ENCODE measurements around the gene CCDC136.

Gene CCDC136

DNA sequence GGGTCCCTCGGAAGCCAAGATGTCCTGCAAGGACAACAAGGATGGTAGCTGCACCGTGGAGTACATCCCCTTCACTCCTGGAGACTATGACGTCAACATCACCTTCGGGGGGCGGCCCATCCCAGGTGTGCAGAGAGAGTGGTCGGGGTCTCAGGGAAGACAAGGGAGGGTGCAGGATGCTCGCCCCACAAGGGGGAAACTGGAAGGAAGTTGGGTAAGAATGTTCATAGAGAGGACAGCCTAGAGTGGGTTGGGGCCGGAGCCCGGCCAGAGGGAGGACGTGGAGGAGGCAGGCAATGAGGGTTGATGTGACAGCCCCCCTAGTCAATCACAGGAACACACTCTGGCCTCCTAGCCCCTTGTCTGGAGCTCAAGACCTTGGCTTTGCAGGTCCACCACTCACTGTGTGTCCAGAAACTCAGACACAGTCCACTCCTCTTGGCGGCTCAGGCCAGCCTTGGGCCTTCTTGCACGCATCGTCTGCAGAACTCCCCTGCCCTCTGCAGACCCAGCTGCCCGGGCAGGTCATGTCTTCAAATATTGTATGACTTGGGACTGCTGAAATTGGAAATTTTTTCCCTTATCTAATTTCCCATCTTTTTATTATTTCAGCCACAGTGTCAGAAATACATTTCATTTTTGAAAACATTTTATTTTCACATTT, 55.1 kb downstream of the CCDC136 start:
- DNase-seq = no peak

DNA sequence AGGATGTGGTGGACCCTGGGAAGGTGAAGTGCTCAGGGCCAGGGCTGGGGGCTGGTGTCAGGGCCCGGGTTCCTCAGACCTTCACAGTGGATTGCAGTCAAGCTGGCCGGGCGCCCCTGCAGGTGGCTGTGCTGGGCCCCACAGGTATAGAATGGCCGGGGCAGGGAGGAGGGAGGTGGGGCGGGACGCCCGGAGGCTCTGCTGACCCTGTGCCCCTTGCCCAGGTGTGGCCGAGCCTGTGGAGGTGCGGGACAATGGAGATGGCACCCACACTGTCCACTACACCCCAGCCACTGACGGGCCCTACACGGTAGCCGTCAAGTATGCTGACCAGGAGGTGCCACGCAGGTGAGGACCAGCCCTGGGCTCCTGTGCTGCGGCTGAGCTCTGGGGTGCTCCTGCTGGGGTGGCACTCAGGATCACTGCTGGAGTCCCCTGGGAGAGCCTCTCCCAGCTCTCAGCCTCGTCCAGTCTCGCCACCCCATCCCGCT, 56.0 kb downstream of the CCDC136 start:
- DNase-seq = no peak

DNA sequence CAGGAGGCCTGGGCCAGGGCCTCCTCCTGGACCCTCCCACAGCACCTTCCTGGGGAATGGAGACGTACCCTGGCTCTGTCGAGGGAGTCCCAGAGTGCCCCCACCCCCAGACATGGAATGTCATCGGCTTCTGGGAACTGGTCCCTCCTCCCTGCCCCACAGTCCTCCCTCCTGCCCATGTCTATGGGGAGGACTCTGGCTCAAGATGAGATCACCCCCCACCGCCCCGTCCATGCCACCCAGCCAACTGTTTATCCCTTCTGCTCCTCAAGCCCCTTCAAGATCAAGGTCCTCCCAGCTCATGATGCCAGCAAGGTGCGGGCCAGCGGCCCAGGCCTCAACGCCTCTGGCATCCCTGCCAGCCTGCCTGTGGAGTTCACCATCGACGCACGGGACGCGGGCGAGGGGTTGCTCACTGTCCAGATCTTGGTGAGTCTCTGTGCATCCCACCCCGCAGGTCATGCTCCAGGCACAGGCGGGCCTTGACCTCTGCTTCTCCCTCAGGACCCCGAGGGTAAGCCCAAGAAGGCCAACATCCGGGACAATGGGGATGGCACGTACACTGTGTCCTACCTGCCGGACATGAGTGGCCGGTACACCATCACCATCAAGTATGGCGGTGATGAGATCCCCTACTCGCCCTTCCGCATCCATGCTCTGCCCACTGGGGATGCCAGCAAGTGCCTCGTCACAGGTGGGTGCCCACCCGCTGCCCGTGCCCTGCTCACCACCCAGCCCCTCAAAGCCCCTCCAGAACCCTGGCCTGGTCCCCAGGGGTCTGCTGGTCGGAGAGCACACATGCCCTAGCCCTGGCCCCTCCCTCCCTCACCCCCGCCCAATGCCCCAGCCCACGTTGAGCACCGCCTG, 56.8 kb downstream of the CCDC136 start:
- DNase-seq = no peak

DNA sequence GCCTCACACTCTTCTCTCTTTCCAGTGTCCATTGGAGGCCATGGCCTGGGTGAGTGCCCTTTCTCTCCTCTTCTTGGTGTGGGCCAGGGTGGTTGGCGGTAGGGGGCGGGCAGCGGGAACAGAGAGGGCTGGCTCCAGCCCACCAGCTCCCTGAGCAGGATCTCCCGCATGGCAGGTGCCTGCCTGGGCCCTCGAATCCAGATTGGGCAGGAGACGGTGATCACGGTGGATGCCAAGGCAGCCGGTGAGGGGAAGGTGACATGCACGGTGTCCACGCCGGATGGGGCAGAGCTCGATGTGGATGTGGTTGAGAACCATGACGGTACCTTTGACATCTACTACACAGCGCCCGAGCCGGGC, 57.4 kb downstream of the CCDC136 start:
- DNase-seq = no peak

DNA sequence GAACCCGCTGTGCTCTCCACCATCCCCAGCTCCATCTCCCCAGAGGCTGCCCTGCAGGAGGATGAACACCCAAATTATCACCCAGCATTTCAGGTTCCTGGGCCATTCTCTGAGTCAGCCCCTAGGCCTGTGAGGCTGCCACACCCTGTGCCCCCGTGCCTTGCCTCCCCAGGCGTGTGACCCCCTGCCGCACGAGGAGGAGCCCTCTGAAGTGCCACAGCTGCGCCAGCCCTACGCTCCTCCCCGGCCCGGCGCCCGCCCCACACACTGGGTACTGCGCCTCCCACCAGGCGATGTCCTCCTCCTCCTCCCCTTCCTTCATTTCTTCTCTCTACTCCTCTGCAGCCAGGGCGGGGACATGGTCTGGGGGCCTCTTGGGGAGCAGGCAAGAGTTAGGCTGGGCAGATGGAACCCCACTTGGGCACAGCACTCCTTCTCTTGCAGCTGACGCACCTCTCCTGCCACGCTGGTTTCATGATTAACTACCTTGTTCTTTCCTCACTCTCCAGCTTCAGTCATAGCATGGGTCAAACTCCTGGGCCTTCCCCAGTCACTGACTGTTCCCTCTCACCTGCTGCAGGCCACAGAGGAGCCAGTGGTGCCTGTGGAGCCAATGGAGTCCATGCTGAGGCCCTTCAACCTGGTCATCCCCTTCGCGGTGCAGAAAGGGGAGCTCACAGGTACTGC, 58.2 kb downstream of the CCDC136 start:
- no peak for DNase-seq

DNA sequence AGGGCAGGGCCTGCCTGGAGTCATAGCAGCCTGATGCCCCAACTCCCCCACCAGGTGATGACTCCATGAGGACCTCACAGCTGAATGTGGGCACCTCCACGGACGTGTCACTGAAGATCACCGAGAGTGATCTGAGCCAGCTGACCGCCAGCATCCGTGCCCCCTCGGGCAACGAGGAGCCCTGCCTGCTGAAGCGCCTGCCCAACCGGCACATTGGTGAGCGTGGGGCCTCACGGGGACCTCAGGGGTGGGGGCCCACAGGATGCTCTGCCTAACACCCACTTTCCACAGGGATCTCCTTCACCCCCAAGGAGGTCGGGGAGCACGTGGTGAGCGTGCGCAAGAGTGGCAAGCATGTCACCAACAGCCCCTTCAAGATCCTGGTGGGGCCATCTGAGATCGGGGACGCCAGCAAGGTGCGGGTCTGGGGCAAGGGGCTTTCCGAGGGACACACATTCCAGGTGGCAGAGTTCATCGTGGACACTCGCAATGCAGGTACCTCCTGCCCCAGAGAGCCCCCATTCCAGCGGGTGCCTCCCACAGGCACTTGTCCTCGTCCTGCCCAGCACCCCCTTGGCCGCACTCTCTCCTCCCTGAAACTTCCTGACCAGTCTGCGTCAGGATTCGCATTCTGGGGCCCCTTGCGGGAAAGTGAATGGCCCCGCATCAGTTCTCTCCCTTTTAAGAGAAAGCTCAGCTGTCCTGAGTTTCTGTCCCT, 60.9 kb downstream of the CCDC136 start:
- DNase-seq = no peak

DNA sequence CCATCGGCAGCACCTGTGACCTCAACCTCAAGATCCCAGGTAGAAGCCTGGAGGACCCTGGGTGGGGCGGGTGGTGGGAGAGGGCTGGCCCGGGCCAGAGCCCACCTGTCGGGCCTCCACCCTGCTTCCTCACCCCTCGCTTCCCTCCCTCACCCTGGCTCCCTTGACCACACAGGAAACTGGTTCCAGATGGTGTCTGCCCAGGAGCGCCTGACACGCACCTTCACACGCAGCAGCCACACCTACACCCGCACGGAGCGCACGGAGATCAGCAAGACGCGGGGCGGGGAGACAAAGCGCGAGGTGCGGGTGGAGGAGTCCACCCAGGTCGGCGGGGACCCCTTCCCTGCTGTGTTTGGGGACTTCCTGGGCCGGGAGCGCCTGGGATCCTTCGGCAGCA, 62.0 kb downstream of the CCDC136 start:
- DNase-seq = no peak

DNA sequence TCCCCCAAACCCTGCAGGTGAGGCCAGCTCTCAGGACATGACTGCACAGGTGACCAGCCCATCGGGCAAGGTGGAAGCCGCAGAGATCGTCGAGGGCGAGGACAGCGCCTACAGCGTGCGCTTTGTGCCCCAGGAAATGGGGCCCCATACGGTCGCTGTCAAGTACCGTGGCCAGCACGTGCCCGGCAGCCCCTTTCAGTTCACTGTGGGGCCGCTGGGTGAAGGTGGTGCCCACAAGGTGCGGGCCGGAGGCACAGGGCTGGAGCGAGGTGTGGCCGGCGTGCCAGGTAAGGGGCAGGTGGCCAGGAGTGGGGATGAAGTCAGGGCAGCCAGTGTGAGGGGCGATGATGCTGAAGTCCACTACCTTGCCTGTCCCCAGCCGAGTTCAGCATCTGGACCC, 62.6 kb downstream of the CCDC136 start:
- DNase-seq = no peak

DNA sequence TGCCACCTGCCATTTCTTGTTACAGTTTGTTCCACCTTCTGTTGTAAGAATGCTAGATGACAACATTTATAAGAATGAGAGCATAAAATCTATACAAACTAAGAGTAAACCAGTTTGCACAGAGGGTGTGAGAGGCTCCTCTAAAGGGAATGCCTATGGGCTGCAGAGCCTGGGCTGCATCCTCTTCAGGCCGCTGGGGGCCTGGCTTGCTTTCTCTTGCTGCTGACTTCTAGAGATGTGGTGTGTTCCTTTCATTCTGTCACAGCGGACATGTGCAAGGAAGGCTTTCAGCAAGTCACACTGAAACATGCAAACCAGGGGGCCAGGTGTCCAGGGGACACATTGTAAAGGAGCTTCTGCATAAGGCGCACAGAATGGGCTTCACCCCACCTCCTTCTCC, 63.8 kb downstream of the CCDC136 start:
- no peak for DNase-seq

DNA sequence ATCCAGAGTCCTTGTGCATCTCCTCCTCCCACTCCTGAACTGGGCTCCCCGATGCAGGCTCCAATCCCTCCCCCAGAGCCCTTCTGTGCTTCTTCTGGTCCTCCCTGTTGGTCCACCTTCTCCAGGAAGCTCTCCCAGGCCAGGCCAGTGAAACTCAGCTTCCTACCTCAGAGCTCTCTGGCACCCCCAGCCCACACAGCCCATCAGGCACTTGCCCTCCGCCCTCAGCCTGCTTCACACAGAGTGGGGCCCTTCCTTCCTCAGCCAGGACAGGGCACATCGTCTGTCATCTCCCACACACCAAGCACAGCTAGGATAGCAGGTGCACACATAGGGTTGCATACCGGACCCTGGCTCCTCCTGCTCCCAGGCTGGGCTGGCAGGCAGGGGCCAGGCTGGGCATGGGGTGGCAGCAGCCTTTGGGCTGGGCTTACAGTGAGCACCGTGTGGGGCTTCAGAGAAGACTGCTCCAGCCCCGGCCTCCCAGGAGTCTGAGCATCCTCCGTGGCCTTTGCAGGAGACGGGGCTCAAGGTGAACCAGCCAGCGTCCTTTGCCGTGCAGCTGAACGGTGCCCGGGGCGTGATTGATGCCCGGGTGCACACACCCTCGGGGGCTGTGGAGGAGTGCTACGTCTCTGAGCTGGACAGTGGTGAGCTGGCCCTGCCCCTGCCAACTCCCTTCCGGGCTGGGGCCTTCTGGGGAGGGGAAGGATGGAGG, 64.4 kb downstream of the CCDC136 start:
- no peak for DNase-seq

DNA sequence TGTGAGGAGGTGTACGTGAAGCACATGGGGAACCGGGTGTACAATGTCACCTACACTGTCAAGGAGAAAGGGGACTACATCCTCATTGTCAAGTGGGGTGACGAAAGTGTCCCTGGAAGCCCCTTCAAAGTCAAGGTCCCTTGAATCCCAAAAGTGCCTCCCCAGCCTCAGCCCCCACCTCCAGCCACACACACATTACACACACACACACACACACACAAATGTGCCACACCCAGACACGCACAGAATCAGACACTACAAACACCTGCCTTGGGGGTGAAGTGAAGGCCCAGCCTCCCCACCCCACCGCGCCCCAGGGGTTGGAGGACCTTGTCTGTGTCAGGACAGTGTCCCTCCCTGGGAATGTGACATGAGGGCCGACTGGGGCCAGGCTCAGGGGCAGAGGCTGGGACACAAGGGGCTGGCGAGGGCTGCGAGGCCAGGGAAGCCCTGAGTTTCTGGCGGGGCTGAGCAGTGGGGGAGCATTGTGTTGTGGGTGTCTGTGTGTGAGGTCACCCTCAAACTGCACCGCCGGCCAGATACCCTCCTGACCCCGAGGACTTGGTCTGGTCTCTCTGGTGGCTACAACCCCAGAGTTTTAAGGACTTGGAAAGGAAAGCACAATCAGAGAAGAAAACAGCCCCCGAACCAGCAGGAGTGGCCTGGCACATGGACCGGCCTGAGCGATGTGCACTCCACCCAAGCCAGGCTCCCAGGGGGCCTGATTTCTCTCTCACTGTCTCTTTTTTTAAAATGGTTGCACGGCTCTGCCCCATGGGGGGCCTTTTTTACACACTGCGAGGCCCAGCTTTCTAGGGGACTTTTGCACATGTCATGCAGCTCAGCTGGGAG, 66.8 kb downstream of the CCDC136 start:
- DNase-seq = no peak

DNA sequence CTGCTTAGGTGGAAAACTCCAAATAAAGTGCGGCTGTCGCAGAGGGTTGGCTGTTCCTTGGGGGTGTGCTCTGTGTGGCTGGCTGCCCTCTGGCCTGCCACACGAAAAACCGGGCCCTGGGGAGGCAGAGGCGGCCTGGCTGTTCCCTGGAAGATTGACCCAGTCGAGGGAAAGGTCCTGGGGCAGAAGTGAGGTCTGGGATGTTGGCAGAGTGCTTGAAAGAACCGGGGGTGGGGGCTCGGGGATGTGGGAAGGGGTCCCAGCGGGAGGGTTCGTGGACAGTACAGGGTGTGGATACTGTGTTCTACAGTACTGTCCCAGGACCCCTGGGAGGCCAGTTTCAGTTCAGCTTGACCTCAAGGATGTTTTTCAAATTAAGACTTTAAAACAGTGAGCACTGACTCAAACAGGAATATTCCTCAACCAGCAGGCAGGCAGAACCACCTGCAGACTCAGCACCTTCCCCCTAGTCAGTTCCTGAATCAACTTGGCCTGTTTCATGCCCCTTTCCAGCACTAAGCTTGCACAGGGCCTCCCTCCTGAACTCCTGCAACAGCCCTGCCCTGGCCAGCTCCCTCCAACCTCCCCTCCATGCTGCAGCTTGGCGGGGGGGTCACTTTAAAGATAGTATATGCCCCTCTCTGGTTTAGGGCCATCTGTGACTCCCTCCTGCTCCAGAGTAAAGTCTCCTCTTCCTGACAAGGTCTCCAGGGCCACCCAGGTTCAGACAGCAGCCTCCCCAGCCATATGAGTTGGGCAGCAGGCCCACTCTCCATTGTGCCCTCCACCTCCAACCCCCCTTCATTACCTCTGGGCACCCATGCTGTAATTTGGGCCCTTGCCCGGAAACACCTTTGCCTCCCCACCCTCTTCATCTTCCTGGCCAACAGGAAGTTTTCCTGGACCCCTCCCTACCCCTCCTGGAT, 67.7 kb downstream of the CCDC136 start:
- DNase-seq = no peak

DNA sequence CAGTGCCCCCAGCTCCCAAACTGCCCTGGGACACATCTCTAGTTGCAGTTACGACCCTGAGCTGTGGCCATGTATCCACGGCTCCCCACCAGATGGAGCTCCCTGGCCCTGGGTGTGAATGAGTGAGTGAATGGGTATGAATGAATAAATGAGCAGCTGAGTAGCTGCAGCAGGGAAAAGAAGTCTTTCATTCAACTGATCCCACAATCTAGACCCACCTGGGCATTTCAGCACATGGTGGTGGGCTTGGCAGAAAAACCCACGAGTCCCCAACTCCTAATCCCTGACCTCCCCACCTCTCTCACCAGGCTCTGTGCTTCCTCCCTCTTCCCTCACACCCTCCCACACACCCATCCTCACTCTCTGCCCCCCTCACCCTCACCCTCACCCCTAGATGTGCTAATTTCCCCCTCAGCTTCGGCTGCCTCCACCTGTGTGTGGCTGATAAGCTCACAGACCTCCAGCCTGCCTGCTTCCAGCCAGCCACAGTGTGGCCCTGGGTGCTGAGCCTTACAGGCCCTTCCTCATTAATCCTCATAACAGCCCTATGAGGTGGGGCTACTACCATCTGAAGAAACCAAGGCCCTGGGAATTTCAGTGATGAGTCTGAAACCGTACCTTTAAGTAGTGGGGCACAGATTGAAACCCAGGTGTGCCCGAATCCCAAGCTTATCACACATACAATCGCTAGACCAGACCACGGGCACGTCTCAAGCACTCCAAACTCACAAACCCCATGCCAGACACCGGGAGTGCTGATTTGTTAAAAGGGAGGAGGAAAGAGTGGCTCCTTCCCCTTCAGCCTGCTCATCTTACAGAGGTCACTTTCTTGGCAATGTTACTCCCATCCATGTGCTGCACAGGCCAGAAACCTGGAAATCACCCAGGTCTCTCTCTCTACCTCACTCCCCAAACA, 68.6 kb downstream of the CCDC136 start:
- no peak for DNase-seq

DNA sequence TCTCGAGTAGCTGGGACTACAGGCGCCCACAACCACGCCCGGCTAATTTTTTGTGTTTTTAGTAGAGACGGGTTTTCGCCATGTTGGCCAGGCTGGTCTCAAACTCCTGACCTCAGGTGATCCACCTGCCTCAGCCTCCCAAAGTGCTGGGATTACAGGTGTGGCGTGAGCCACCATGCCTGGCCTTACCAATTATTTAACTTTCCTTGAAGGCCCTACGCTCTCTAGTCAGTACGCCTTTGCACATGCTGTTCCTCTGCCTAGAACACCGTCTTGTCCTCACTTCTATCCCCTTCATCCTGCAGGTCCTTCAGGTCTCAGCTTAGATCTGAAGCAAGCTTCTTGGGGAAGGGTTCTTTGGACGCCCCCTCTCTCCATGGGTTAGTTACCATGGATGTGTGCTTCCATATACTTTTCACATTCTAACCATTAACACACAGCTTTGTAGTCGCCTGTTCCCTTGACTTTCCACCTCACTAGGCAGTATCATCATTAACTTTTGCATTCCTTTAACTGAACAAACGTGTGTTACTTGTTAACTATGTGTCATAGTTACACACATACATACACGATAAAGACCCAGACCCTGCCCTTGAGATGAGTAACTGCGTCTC, 70.3 kb downstream of the CCDC136 start:
- no peak for DNase-seq

DNA sequence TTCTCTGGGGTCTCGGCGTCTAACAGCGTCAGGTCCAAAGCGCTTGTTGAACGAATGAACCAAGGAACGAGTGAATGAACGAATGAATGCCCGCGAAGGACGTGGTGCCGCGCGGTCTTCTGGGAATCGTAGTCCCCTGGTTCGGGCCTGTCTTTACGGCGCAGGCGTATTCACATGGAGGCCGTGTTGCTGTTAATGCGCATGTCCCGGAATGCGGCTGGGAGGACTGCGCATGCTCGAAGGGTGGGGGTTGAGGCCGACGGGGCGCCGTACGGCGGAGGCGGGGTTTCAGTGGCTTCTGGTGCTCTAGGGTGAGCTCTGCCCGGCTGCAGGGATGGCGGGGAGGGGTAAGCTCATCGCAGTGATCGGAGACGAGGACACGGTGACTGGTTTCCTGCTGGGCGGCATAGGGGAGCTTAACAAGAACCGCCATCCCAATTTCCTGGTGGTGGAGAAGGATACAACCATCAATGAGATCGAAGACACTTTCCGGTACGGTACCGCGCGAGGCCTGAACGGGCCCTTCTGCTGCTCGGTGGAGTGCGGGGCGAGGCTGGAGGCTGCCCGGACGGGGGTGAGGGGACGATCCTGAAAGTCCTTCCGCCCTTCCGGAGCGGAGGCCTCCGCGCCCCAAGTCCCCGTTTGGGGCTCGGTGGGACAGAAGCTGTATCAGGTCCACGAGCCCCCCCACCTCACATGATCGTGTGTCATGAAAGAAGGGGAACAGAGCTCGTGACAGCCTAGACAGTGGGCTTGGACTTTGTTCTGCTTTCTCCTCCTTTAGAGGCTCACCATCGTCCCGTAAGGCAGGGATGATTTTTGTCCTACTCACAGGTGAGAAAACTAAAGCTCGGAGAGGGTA, 71.0 kb downstream of the CCDC136 start, which contains the start of gene ATP6V1F:
TSS of gene ATP6V1F (plus strand) at position 286 of the 862 bp plus-strand sequence. CDS start at position 335, 49 bp downstream.
- DNase-seq = peak; percentile 99

DNA sequence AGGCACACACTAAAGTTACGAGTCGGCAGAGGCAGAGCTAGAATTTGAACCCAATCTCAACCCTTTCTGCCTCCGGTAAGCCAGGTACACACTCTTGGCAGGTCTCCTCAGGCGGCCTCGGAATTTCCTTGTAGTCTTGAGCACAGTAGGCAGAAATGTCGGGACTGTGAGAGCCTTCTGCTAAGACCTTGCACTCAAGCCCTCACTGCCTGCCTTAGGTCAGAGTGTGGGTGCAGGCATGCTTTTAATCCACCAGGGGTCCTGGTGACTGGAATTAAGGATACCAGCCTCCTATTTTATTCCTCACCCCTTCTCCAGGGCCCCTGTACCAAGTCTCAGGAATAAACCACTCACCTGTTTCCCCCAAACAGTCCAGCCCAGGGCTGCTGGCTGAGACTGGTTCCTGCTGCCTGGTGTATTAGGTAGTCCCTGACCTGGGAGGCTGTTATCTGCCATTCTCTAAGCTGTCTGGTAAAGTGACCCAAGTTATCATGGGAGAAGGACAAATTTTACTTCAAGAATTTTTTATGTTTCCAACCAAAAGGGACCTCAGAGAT, 71.7 kb downstream of the CCDC136 start:
- peak; percentile 24 to 34 for DNase-seq

DNA sequence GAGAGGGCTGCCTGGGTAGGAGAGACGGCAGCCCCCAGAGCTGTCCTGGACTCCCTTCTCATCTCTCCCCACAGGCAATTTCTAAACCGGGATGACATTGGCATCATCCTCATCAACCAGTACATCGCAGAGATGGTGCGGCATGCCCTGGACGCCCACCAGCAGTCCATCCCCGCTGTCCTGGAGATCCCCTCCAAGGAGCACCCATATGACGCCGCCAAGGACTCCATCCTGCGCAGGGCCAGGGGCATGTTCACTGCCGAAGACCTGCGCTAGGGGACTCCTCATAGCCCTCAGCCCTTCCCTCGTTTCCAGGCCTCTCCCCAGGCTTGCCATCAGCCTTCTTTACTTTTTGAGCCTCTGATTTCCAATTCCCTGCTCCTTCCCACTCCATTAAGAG, 73.5 kb downstream of the CCDC136 start:
- no peak for DNase-seq
